Central memory CD8-positive, alpha-beta T cell (primary cell): Measurements from ENCODE around the gene CHST11.
A peak's percentile ranks its signal among the peaks of the same experiment; 100 is the strongest.

Source experiments
- ATAC-seq: fragments of 150-1000 bp; cut with Tn5 transposase; replicated peaks from 2 replicates; pipeline ENCODE4 v1.10.0; 2022; ENCODE audit warnings: mild to moderate bottlenecking, moderate FRiP score, moderate number of reproducible peaks; ENCODE audit not compliant: poor library complexity, severe bottlenecking; ENCODE audit errors: extremely low read depth
- DNase-seq, 2 donors: peaks; one replicate each; pipeline ENCODE4 v3.0.0; 2021; ENCODE audit warnings: low spot score in 2 of 2
- H3K27ac Mint-ChIP-seq: one replicate; pipeline ENCODE4 v1.8.0; 2022; ENCODE audit warnings: low read depth, mild to moderate bottlenecking, moderate library complexity, mixed read lengths
- H3K27me3 Mint-ChIP-seq: one replicate; pipeline ENCODE4 v1.8.0; 2022; ENCODE audit warnings: mixed read lengths
- H3K36me3 Mint-ChIP-seq: one replicate; pipeline ENCODE4 v1.8.0; 2022; ENCODE audit warnings: mild to moderate bottlenecking, moderate library complexity, mixed read lengths; ENCODE audit not compliant: insufficient read depth
- H3K4me1 Mint-ChIP-seq: one replicate; pipeline ENCODE4 v1.8.0; 2022; ENCODE audit warnings: mixed read lengths
- H3K4me3 Mint-ChIP-seq: one replicate; pipeline ENCODE4 v1.8.0; 2022; ENCODE audit warnings: mild to moderate bottlenecking, moderate library complexity, mixed read lengths
- H3K9me3 Mint-ChIP-seq: one replicate; pipeline ENCODE4 v1.8.0; 2022; ENCODE audit warnings: mixed read lengths

The CHST11 gene

GRCh38 chr12:104653730-104654664, 197.2 kb downstream of the CHST11 start:
- ATAC-seq (no peak), DNase-seq (no peak)
- no peaks in the 10 kb centered on the region for H3K9me3 Mint-ChIP-seq
- no peaks in the 10 kb centered on the region for H3K27me3 Mint-ChIP-seq
- peaks cover 10% of the 10 kb centered on the region for H3K36me3 Mint-ChIP-seq
- H3K4me3 Mint-ChIP-seq, result no peak overlapping the region
- peak overlapping the region; percentile 70 for H3K27ac Mint-ChIP-seq
- peaks cover 78% of the 10 kb centered on the region for H3K4me1 Mint-ChIP-seq

DNA sequence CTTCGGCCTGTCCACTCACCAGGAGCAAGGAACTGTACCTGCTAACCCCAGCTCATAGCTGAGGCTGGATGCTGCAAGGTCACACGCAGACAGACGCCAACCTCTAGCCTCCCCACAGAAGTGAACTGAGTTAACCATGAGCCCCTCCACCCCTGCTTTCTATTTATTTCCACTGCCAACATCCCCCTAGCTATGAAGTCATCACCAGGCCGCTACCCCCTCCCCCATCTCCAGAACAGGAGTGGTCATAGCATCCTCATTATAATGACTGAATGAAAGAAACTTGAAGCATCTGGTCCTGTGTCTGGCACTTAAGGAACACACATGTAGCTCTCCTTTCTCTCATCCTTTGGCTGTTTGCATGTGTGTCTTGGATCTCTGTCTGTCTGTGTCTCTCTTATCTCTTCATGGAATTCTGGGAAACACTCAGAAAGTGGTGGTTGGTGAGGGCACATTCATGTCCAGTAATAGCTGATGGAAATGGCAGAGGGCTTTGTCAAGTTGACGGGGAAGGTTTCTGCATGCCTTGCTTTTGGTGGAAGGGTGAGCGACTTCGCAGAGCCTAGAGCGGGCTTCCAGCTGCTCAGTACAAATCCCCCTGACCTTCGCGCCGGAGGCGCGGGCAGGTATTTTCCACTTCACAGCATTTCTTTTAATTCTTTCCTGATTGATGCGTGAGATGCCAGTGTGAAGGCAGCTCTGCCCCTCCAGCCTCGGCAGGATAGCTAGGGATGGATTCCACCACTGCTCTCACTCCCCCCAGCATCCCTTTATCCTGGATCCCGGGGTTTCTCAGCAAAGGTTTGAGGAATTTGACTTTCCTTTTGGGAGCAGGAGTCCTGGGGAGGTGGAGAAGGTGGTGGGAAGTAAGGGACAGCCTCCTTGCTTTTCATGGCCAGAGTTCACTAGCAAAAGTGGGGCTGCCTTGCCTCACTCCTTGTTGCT, 198.2 kb downstream of the CHST11 start:
- Mint-ChIP-seq H3K27ac (peak overlapping the region; percentile 29), H3K36me3 (peaks cover 9% of the 10 kb centered on the region), H3K9me3 (no peaks in the 10 kb centered on the region), H3K4me3 (no peak overlapping the region), H3K27me3 (no peaks in the 10 kb centered on the region), H3K4me1 (peaks cover 76% of the 10 kb centered on the region)
- DNase-seq, result no peak
- ATAC-seq, result no peak

DNA sequence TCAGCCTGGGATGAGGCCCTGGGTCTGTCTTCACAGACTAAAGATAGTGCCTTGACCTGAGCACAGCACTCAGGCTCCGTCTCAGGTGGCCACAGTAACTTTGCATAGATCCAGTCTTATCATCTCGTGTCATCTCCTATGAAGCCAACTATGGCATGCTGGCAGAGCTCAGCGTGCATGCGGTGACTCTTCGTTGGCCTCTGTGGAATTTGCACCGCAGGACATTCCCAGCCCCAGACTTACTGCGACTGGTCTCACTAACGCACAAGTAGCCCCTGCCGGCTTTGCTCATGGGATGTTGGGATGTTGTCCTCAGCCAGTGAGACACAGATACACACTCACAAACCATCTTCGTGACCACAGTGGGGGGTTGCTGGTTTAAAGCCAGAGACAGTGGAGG, 199.6 kb downstream of the CHST11 start:
- Mint-ChIP-seq H3K27ac (no peak overlapping the region), H3K36me3 (peaks cover 9% of the 10 kb centered on the region)
- DNase-seq, result no peak

DNA sequence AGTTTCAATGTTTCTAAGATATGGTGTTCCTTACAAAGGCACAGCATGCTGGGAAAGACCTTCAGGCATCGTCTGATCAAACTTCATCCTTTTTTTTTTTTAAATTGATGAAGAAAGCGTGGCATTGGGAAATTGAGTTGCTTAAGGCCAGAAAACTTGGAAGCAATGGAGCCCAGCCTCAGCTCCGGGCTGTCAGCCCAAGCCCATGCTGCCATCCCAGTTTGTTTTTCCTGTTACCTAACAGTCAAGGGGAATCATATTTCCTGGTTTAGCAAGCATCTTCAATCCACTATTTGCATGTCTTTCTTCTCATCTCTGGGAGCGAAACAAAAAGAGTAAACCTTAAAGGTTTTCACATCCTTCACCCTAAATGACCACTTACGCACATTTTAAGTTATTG, 200.2 kb downstream of the CHST11 start:
- DNase-seq (no peak), ATAC-seq (no peak)
- Mint-ChIP-seq H3K27me3 (no peaks in the 10 kb centered on the region), H3K9me3 (no peaks in the 10 kb centered on the region), H3K4me1 (peaks cover 83% of the 10 kb centered on the region), H3K27ac (no peak overlapping the region), H3K36me3 (peaks cover 9% of the 10 kb centered on the region), H3K4me3 (no peak overlapping the region)

More for the DNA sequence above, 199.6 kb downstream of the CHST11 start:
- Mint-ChIP-seq H3K9me3 (no peaks in the 10 kb centered on the region), H3K4me1 (peaks cover 83% of the 10 kb centered on the region), H3K4me3 (no peak overlapping the region), H3K27me3 (no peaks in the 10 kb centered on the region)
- no peak for ATAC-seq

DNA sequence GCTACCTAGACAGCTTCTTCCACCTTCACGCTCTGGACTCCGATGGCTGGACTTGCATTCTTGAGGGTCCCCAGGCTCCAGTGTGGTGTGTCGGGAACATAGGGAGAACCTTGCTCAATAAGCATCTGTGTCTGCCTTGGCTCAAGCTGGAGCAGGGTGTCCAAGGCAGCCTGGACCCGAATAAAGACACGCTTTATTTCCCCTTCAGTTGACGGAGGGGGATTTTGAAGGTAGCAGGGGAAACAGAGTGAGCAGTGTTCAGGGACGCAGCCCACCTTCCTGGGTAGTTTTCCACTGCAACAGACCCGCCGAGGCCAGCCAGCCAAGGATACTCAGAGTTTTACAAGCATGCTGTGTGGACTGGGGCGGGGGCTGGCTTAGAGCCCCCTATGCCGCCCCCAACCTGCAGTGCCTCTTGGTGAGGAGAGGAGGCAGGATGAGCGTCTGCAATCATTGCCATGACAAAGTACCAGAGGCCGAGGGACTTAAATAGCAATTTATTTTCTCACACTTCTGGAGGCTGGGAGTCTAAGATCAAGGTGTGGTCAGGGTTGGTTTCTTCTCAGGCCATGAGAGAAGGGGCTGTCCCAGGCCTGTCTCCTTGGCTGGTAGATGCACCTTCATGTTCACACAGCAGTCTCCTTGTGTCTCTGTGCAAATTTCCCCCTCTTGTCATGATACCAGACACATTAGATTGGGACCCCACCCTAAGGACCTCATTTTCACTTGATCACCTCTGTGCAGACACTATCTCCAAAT, 201.2 kb downstream of the CHST11 start:
- no peak for ATAC-seq

DNA sequence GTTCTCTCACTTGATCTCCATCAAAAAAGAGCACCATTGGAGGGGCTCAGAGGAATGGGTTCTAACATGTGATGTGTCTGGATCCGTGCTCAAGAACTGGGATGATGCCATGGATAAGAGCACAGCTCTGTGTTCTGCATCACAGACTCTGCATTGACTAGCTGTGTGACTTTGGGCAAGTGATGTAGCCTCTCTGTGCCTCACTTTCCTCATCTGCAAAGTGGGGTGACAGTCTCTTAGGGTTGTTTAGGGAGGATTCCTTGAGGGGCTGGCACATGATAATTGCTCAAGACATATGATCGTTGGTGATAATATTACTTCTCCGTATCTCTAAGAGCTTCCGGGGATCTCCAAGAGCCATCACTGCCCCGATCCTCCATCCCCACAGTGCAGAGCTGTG, 202.3 kb downstream of the CHST11 start:
- peaks cover 8% of the 10 kb centered on the region for H3K36me3 Mint-ChIP-seq
- no peaks in the 10 kb centered on the region for H3K27me3 Mint-ChIP-seq
- H3K9me3 Mint-ChIP-seq, result no peaks in the 10 kb centered on the region
- peaks cover 81% of the 10 kb centered on the region for H3K4me1 Mint-ChIP-seq
- peak overlapping the region; percentile 7 for H3K27ac Mint-ChIP-seq
- H3K4me3 Mint-ChIP-seq, result no peak overlapping the region
- DNase-seq (no peak), ATAC-seq (no peak)

More for the DNA sequence above, 201.2 kb downstream of the CHST11 start:
- Mint-ChIP-seq H3K27me3 (no peaks in the 10 kb centered on the region), H3K9me3 (no peaks in the 10 kb centered on the region), H3K4me1 (peaks cover 81% of the 10 kb centered on the region), H3K36me3 (peaks cover 9% of the 10 kb centered on the region), H3K27ac (peak overlapping the region; percentile 7), H3K4me3 (no peak overlapping the region)
- DNase-seq, result no peak

DNA sequence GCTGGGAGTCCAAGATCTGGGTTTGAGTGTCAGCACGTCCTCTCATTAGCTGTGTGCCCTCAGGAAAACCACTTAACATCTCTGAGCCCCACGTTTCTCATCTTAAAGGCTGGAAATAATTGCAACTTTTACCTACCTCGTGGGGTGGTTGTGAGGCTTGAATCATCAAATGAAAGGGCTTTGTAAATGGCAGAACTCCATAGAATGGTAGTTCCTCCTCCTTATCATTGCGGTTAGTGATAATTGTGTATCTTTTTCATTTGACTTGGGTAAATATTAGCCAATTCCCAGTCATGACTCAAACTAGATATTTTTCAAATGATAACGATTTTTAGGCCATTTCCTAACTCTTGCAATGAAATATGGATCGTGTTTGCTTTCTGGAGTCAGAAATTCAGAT, 205.5 kb downstream of the CHST11 start:
- no peaks in the 10 kb centered on the region for H3K27me3 Mint-ChIP-seq
- DNase-seq (no peak), ATAC-seq (no peak)
- peaks cover 73% of the 10 kb centered on the region for H3K4me1 Mint-ChIP-seq
- no peaks in the 10 kb centered on the region for H3K9me3 Mint-ChIP-seq
- peak overlapping the region; percentile 62 for H3K27ac Mint-ChIP-seq
- H3K4me3 Mint-ChIP-seq, result no peak overlapping the region
- peaks cover 5% of the 10 kb centered on the region for H3K36me3 Mint-ChIP-seq

- H3K36me3 Mint-ChIP-seq, result peaks cover 5% of the 10 kb centered on the region
- no peaks in the 10 kb centered on the region for H3K9me3 Mint-ChIP-seq
- peak overlapping the region; percentile 62 for H3K27ac Mint-ChIP-seq
- DNase-seq, result no peak
- H3K4me1 Mint-ChIP-seq, result peaks cover 66% of the 10 kb centered on the region
- H3K4me3 Mint-ChIP-seq, result no peak overlapping the region
- no peak for ATAC-seq
- no peaks in the 10 kb centered on the region for H3K27me3 Mint-ChIP-seq
Observed at GRCh38 chr12:104662908-104663307, 206.2 kb downstream of the CHST11 start.

- Mint-ChIP-seq H3K36me3 (peaks cover 5% of the 10 kb centered on the region), H3K27me3 (no peaks in the 10 kb centered on the region), H3K4me1 (peaks cover 64% of the 10 kb centered on the region), H3K9me3 (no peaks in the 10 kb centered on the region), H3K27ac (no peak overlapping the region), H3K4me3 (no peak overlapping the region)
- ATAC-seq, result no peak
- no peak for DNase-seq
Observed at GRCh38 chr12:104664351-104664750, 207.6 kb downstream of the CHST11 start.

- Mint-ChIP-seq H3K27ac (no peak overlapping the region), H3K4me3 (no peak overlapping the region)
- ATAC-seq, result no peak
Observed at GRCh38 chr12:104665296-104665695, 208.5 kb downstream of the CHST11 start.

DNA sequence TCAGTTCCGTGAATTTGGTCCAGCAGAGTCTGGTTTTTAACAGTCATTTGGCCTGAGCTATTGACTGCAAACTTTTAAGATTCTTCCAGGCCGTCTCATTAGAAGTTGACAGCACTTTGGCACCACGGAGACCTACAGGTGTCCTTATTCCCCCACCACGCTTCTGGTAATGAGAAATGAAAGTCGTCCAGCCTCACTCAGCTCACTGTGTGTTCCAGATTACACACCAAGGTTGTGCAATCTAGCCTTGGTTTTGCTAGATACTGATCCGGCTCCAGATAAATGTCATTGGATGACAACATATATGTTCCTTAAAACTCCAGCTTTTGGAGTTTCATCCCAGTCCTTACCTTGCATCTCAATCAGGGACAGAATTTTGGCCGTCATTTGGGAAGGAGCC, 210.4 kb downstream of the CHST11 start:
- DNase-seq, result no peak
- ATAC-seq, result no peak
- Mint-ChIP-seq H3K36me3 (peaks cover 17% of the 10 kb centered on the region), H3K27me3 (no peaks in the 10 kb centered on the region), H3K4me3 (no peak overlapping the region), H3K4me1 (peaks cover 66% of the 10 kb centered on the region), H3K27ac (no peak overlapping the region), H3K9me3 (no peaks in the 10 kb centered on the region)

More at GRCh38 chr12:104665296-104665695, 208.5 kb downstream of the CHST11 start:
- no peak for DNase-seq
- Mint-ChIP-seq H3K27me3 (no peaks in the 10 kb centered on the region), H3K36me3 (peaks cover 6% of the 10 kb centered on the region), H3K4me1 (peaks cover 68% of the 10 kb centered on the region), H3K9me3 (no peaks in the 10 kb centered on the region)

GRCh38 chr12:104668274-104668718, 211.5 kb downstream of the CHST11 start:
- Mint-ChIP-seq H3K27me3 (no peaks in the 10 kb centered on the region), H3K9me3 (no peaks in the 10 kb centered on the region), H3K36me3 (peaks cover 22% of the 10 kb centered on the region), H3K27ac (no peak overlapping the region), H3K4me3 (no peak overlapping the region), H3K4me1 (peaks cover 65% of the 10 kb centered on the region)
- DNase-seq (no peak), ATAC-seq (no peak)
